SU-DHL-6 (cell line): ENCODE data around the gene RAP1GAP.

Experiments used
- H2AFZ ChIP-seq: fragments of 200-600 bp; sonication (generic); 2 replicates; pipeline ENCODE4 v1.6.1; 2014; ENCODE audit warnings: low read depth, mild to moderate bottlenecking, moderate library complexity, mixed read lengths, antibody characterized with exemption, low read length; ENCODE audit not compliant: severe bottlenecking
- H3F3A ChIP-seq: fragments of 200-600 bp; shearing (Covaris generic); 2 replicates; pipeline ENCODE4 v1.6.0; 2016; ENCODE audit warnings: antibody characterized with exemption, mild to moderate bottlenecking; ENCODE audit not compliant: insufficient read depth
- H3K27ac ChIP-seq: fragments of 200-600 bp; sonication (generic); 2 replicates; pipeline ENCODE4 v1.5.1; 2016; ENCODE audit warnings: low read depth, mild to moderate bottlenecking, low read length, moderate library complexity, mixed read lengths
- H3K27me3 ChIP-seq: fragments of 200-600 bp; sonication (generic), shearing (Covaris generic); 2 replicates; pipeline ENCODE4 v1.6.0; 2014; ENCODE audit warnings: mild to moderate bottlenecking, low read length
- H3K36me3 ChIP-seq: fragments of 200-600 bp; sonication (generic); 2 replicates; pipeline ENCODE4 v1.6.1; 2014; ENCODE audit warnings: mild to moderate bottlenecking, low read length, mixed read lengths
- H3K4me2 ChIP-seq: fragments of 300-600, 200-600 bp; shearing (Covaris generic), sonication (generic); 2 replicates; pipeline ENCODE4 v1.6.0; 2014; ENCODE audit warnings: low read length, low read depth, mild to moderate bottlenecking; ENCODE audit not compliant: poor library complexity, severe bottlenecking
- H3K4me3 ChIP-seq: fragments of 200-600 bp; sonication (generic); 2 replicates; pipeline ENCODE4 v1.5.1; 2014; ENCODE audit warnings: antibody characterized with exemption, low read length, mild to moderate bottlenecking, mixed read lengths; ENCODE audit not compliant: insufficient read depth, poor library complexity, severe bottlenecking
- H3K79me2 ChIP-seq: fragments of 200-600 bp; sonication (generic); 2 replicates; pipeline ENCODE4 v1.6.1; 2014; ENCODE audit warnings: mild to moderate bottlenecking, low read length, moderate library complexity; ENCODE audit not compliant: insufficient read depth
- H3K9ac ChIP-seq: fragments of 200-600 bp; sonication (generic); 2 replicates; pipeline ENCODE4 v1.7.0; 2014; ENCODE audit warnings: mild to moderate bottlenecking, low read length
- H3K9me2 ChIP-seq: fragments of 200-600 bp; sonication (generic); replicated peaks from 2 replicates; pipeline ENCODE4 v1.6.1; 2014; ENCODE audit warnings: low read length; ENCODE audit not compliant: insufficient read depth
- H3K9me3 ChIP-seq: fragments of 200-600 bp; sonication (generic); 2 replicates; pipeline ENCODE4 v1.6.1; 2014; ENCODE audit warnings: low read length, mixed read lengths; ENCODE audit not compliant: insufficient read depth
- H4K20me1 ChIP-seq: fragments of 200-600 bp; sonication (generic); 2 replicates; pipeline ENCODE4 v1.6.1; 2014; ENCODE audit warnings: low read depth, mild to moderate bottlenecking, antibody characterized with exemption, low read length, moderate library complexity, mixed read lengths
- EZH2phosphoT487 ChIP-seq: fragments of 200-600 bp; sonication (generic), shearing (Covaris generic); conservative IDR thresholded peaks from 2 replicates; pipeline ENCODE4 v1.6.1; 2018; ENCODE audit warnings: mild to moderate bottlenecking, antibody characterized with exemption, low read length, moderate library complexity, mixed read lengths
- TF ChIP-seq, protein P1 (sequence below): fragments of 200-600 bp; sonication (generic); IDR thresholded peaks from one replicate; pipeline ENCODE4 v1.5.1; 2017; ENCODE audit warnings: antibody characterized with exemption, mild to moderate bottlenecking, low read length, moderate library complexity; ENCODE audit not compliant: insufficient read depth, poor library complexity, severe bottlenecking

The RAP1GAP gene

DNA sequence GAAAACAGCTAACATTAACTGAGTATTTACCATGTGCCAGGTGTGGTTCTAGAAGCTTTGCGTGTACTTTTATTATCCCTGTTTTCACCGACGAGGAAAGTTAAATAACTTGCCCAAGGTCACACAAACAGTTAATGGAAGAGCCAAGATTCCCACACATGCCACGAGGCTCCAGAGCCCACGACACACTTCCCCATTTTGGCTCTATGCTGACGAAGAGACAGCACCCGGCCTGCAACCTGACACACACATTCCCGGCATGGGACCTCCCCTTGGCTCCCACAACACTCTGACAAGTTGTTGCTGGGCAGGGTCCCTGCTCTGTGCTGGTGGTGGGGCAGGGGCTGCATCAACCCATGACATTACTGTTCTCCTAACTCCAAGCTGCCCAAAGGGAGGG lies 52.8 kb downstream of the RAP1GAP start:
- Histone ChIP-seq H3K9me2 (no peaks in the 10 kb centered on the region), H3K36me3 (no peaks in the 10 kb centered on the region), H3F3A (no peaks in the 10 kb centered on the region), H3K27ac (no peak overlapping the region), H3K9me3 (no peaks in the 10 kb centered on the region), H3K27me3 (no peaks in the 10 kb centered on the region), H3K4me3 (no peak overlapping the region), H3K79me2 (no peaks in the 10 kb centered on the region), H2AFZ (no peak overlapping the region), H3K4me2 (no peak overlapping the region), H3K9ac (no peak overlapping the region), H4K20me1 (no peaks in the 10 kb centered on the region)
- no peak for TF ChIP-seq EZH2phosphoT487
- TF ChIP-seq, protein P1, sequence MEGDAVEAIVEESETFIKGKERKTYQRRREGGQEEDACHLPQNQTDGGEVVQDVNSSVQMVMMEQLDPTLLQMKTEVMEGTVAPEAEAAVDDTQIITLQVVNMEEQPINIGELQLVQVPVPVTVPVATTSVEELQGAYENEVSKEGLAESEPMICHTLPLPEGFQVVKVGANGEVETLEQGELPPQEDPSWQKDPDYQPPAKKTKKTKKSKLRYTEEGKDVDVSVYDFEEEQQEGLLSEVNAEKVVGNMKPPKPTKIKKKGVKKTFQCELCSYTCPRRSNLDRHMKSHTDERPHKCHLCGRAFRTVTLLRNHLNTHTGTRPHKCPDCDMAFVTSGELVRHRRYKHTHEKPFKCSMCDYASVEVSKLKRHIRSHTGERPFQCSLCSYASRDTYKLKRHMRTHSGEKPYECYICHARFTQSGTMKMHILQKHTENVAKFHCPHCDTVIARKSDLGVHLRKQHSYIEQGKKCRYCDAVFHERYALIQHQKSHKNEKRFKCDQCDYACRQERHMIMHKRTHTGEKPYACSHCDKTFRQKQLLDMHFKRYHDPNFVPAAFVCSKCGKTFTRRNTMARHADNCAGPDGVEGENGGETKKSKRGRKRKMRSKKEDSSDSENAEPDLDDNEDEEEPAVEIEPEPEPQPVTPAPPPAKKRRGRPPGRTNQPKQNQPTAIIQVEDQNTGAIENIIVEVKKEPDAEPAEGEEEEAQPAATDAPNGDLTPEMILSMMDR = no peak

DNA sequence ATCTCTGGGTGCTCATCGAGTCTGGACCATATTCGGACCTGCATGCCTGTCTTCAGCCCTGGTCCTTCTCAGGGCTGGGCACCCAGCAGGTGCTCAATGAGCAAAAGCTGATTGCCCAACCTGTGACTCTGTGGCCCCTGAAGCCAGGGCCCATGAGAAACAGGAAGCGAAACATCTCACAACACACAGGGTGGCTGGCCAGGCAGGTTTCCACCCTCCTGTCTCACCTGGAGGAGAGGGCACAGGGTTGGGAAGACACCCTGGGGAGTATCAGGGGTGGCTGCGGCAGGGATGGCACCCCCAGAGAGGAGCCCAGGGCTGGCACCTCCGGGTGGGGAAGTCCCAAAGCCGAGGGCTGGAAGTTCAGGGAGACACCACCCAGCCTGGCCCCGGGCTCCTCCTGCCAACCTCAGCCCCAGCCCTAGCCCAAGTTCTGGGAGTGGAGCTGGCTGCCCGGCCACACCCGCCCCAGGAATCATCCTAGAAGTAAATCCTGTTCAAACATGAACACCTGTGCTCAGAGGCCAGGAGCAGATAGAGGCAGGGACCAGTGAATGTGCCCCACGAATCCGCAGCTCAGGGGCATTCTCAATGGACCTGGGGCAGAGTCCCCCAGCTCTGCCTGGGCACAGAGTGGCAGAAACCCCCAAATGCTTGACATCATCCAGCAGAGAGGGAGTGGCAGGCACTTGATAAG lies 54.6 kb downstream of the RAP1GAP start:
- no peaks in the 10 kb centered on the region for H3K27me3 ChIP-seq
- H3F3A ChIP-seq = no peaks in the 10 kb centered on the region
- H2AFZ ChIP-seq = no peak overlapping the region
- no peaks in the 10 kb centered on the region for H4K20me1 ChIP-seq
- H3K79me2 ChIP-seq = no peaks in the 10 kb centered on the region
- H3K27ac ChIP-seq = no peak overlapping the region
- H3K9me2 ChIP-seq = no peaks in the 10 kb centered on the region
- no peak overlapping the region for H3K4me3 ChIP-seq
- no peaks in the 10 kb centered on the region for H3K36me3 ChIP-seq
- TF ChIP-seq EZH2phosphoT487 = no peak
- TF ChIP-seq, protein P1 = no peak
- H3K9me3 ChIP-seq = no peaks in the 10 kb centered on the region
- no peak overlapping the region for H3K4me2 ChIP-seq
- no peak overlapping the region for H3K9ac ChIP-seq

DNA sequence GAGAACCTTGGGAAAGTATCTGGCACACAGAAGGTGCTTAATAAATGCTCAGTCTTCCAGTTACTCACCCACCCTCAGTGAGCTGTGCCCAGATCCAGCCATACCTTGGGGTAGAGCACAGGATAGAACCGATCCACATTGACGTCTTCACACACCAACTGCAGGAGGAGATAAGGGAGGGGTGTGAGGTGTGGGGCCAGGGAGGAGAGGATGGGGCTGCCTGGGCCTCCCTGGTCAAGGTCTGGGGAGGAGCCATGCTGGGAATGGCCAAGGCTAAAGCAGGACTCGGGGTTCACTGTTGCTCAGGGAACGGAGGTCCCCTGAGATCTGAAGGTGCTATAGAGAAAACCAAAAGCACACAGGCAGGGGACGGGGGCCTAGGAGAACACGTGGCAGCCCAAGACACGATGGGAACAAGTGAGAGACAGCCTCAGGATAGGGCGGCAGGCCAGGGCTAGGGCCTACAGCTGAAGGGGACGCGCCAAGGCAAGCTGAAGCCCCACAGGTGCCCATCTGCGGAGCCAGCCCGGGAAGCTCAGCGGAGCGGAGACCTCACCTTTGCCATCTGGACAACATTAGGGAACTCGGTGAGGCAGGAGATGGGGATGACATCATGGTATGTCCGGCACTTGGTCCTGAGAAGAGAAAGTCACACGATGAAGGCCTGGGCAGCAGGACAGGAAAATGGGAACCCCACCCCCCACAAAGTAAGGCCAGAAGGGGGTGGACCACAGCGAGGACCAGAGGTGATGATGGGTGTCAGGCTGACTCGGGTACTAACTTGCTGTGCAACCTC lies 55.9 kb downstream of the RAP1GAP start:
- no peaks in the 10 kb centered on the region for H3K27me3 ChIP-seq
- H2AFZ ChIP-seq = no peak overlapping the region
- no peaks in the 10 kb centered on the region for H3K36me3 ChIP-seq
- H4K20me1 ChIP-seq = no peaks in the 10 kb centered on the region
- no peak overlapping the region for H3K9ac ChIP-seq
- no peaks in the 10 kb centered on the region for H3K79me2 ChIP-seq
- no peaks in the 10 kb centered on the region for H3K9me3 ChIP-seq
- TF ChIP-seq, protein P1 = no peak
- TF ChIP-seq EZH2phosphoT487 = no peak
- H3K4me2 ChIP-seq = no peak overlapping the region
- no peak overlapping the region for H3K4me3 ChIP-seq
- no peak overlapping the region for H3K27ac ChIP-seq
- no peaks in the 10 kb centered on the region for H3F3A ChIP-seq
- no peaks in the 10 kb centered on the region for H3K9me2 ChIP-seq
